ENCODE results near the gene NETO1.

Gene NETO1

DNA sequence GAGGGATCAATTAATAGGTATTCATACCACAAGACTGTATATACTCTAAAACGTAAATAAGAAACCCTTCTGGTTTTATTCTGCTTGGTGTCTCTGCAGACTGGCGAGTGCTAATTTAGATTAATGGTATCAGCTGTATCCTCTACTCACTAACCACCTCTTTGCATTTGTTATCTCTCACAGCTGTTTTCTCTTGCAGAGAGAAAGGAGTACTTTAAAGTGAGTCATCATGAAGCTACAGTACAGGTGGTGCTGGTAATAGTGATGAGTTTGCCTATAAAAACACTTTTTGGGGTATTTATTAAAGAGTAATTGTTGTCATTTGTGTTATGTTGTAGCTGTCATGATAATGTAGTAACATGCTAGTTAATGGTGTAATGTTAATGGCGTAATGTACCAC lies 147.7 kb downstream of the NETO1 start:
- DNase-seq: no peak

- no peak for DNase-seq
These were observed 163.6 kb downstream of the NETO1 start for GRCh38 chr18:72704202-72704601.

DNA sequence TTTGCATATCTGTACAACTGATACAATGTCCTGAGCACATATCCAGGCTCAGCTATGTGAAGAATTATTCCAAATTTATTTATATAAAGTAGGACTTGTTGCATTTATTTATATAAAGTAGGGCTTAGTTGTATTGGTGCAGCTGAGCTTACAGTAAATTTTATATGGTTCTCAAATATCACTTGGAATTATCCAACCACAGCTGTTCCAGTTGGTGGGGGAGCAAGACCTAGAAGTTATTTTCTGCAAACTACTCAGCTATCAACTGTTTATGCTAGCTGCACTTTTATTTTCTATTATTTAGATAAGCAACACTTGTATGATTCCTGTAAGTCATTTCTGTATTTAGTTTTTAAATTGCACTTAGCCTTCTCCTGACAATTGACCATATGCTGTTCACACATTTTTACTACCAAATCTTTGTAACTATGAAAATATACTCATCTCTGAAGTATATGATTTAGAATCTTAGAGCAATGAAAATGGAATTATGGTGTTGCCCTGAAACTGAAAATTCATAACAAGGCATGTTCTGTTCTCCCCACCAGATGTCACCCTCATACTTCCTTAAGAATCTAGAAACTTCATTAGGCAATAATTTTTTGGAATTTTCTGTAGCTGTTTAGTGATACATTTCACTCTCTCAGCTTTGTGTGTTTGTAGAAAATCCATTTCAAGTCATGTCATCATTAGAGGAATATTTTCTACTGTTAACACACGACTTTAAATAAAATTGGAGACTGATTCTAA lies 166.7 kb downstream of the NETO1 start:
- DNase-seq: no peak

DNA sequence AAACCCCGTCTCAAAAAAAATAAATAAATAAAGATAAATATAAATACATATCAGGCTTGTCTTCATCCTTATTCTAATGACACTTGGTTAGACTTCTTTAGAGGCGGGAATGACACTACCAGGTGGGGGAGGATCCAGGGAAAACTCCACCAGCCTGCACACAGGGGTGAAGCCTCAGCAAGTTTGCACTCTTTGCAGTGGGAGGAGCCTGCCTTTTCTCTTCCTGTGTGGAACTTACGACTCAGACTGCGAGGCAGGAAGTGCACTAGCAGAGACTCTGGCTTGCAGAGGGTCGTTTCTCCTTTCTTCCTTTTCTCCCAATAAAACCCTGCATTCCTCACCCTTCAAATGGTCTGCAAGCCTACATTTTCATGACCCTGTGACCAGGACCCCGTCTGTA lies 170.1 kb downstream of the NETO1 start:
- no peak for DNase-seq

DNA sequence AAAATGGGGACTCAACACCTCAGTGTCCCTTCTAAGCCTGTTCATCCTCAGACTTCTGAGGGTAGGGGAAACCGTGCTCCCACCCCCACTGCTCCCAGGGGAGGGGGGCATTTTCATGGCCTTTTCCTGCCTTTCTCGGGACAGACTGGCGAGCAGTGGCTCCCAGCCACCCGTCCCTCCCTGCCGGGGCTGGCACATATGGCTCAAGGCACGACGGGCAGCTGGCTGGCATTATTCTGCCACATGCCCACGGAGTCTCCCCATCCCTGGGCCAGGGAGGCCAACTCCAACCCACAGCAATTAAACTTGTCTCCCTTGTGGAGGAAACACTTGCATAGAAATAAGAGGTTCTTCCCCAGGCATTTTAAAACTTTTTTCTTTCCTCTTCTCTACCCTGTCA lies 175.2 kb downstream of the NETO1 start:
- no peak for DNase-seq

Measured in CD4-positive, alpha-beta T cell treated with Interleukin-17A for 1 hour (primary cell).